C4-2B (cell line): ENCODE measurements around the gene TAF7.

Experiments used
- ZFX ChIP-seq: fragments of 450-650 bp; IDR thresholded peaks from 2 replicates; pipeline ENCODE4 v1.6.1; 2017
- TF ChIP-seq, protein P1 (sequence below): fragments of 450-650 bp; conservative IDR thresholded peaks from 2 replicates; pipeline ENCODE4 v1.5.1; 2017; ENCODE audit warnings: mild to moderate bottlenecking

DNA sequence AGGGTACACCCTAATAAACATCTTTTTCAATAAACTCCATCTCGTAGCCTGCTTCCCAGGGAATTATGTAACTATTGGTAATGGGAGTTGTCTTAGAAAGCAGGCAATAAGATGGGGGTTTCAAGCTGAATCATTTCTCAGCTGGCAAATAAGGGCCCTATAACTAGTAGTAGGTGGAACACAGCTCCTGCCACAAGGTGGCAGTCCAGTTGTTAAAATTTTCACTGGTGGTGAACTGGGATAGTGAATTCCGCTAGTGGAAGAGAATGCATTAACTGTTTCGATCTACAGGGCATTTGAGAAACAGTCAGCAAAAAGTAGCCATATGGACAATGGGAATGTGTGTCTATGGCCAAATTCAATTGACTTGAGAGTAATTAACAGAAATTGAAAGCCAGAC is 47.7 kb downstream of the TAF7 start:
- TF ChIP-seq, protein P1, sequence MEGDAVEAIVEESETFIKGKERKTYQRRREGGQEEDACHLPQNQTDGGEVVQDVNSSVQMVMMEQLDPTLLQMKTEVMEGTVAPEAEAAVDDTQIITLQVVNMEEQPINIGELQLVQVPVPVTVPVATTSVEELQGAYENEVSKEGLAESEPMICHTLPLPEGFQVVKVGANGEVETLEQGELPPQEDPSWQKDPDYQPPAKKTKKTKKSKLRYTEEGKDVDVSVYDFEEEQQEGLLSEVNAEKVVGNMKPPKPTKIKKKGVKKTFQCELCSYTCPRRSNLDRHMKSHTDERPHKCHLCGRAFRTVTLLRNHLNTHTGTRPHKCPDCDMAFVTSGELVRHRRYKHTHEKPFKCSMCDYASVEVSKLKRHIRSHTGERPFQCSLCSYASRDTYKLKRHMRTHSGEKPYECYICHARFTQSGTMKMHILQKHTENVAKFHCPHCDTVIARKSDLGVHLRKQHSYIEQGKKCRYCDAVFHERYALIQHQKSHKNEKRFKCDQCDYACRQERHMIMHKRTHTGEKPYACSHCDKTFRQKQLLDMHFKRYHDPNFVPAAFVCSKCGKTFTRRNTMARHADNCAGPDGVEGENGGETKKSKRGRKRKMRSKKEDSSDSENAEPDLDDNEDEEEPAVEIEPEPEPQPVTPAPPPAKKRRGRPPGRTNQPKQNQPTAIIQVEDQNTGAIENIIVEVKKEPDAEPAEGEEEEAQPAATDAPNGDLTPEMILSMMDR: peak; percentile 15
- no peak for TF ChIP-seq ZFX
